GM23338 (cell line): Measurements from ENCODE around the gene IFITM1. TPM values are rescaled to one million over a fixed set of nuclear protein-coding genes. Genes with fewer than 3 reads are reported as not detected.
"Not testable (repeated sequence)": the region's sequence is repeated elsewhere in the genome, so short reads cannot be mapped to it uniquely, and the experiment has no call there.

Experiments used
- ATAC-seq: fragments of 200-7000 bp; cut with Tn5 transposase; 3 replicates; pipeline ENCODE4 v1.9.1; 2020
- DNase-seq: peaks from one replicate; pipeline ENCODE4 v3.0.0-alpha.2; 2015; ENCODE audit warnings: low spot score
- H2AFZ ChIP-seq: fragments of 200-600 bp; sonication (generic); 2 replicates; pipeline ENCODE4 v1.8.0; 2016; ENCODE audit warnings: antibody characterized with exemption, mild to moderate bottlenecking, moderate library complexity
- H3F3A ChIP-seq: fragments of 200-600 bp; sonication (generic); replicated peaks from 2 replicates; pipeline ENCODE4 v1.8.0; 2017; ENCODE audit warnings: antibody characterized with exemption, mixed run types, low read depth
- H3K27ac ChIP-seq: fragments of 200-600 bp; sonication (generic); 2 replicates; pipeline ENCODE4 v1.6.1; 2016; ENCODE audit warnings: low read depth
- H3K27me3 ChIP-seq: fragments of 200-600 bp; sonication (generic); 2 replicates; pipeline ENCODE4 v1.8.0; 2016; ENCODE audit warnings: mild to moderate bottlenecking, mixed run types, moderate library complexity; ENCODE audit not compliant: insufficient read depth
- H3K36me3 ChIP-seq: fragments of 200-600 bp; sonication (generic); 2 replicates; pipeline ENCODE4 v1.8.0; 2016; ENCODE audit warnings: mild to moderate bottlenecking; ENCODE audit not compliant: insufficient read depth
- H3K4me1 ChIP-seq: fragments of 200-600 bp; sonication (generic); 2 replicates; pipeline ENCODE4 v1.8.0; 2016; ENCODE audit warnings: mild to moderate bottlenecking, moderate library complexity; ENCODE audit not compliant: insufficient read depth
- H3K4me2 ChIP-seq: fragments of 200-600 bp; sonication (generic); 2 replicates; pipeline ENCODE4 v1.7.1; 2017; ENCODE audit warnings: mixed run types
- H3K4me3 ChIP-seq: fragments of 200-600 bp; sonication (generic); 2 replicates; pipeline ENCODE4 v1.6.1; 2016; ENCODE audit warnings: mixed run types
- H3K79me2 ChIP-seq: fragments of 200-600 bp; sonication (generic); replicated peaks from 2 replicates; pipeline ENCODE4 v1.8.0; 2017; ENCODE audit warnings: mild to moderate bottlenecking; ENCODE audit not compliant: insufficient read depth
- H3K9me2 ChIP-seq: fragments of 200-600 bp; sonication (generic); 2 replicates; pipeline ENCODE4 v1.8.0; 2017; ENCODE audit not compliant: insufficient read depth
- H4K20me1 ChIP-seq: fragments of 200-600 bp; sonication (generic); replicated peaks from 2 replicates; pipeline ENCODE4 v1.8.0; 2017; ENCODE audit warnings: mild to moderate bottlenecking; ENCODE audit not compliant: insufficient read depth
- H3K27ac Mint-ChIP-seq: 2 replicates; pipeline ENCODE4 v1.8.0; 2020; ENCODE audit warnings: inconsistent platforms, mild to moderate bottlenecking, moderate library complexity, mixed read lengths
- H3K27me3 Mint-ChIP-seq: 3 replicates; pipeline ENCODE4 v1.8.0; 2022; ENCODE audit warnings: low read depth, mild to moderate bottlenecking, moderate library complexity, mixed read lengths, inconsistent platforms; ENCODE audit not compliant: insufficient read depth, poor library complexity
- H3K36me3 Mint-ChIP-seq: 3 replicates; pipeline ENCODE4 v1.8.0; 2021; ENCODE audit warnings: low read depth, mild to moderate bottlenecking, inconsistent platforms, moderate library complexity, mixed read lengths
- H3K4me1 Mint-ChIP-seq: 3 replicates; pipeline ENCODE4 v1.8.0; 2020; ENCODE audit warnings: mild to moderate bottlenecking, inconsistent platforms, mixed read lengths
- H3K4me3 Mint-ChIP-seq: 3 replicates; pipeline ENCODE4 v1.8.0; 2021; ENCODE audit warnings: moderate library complexity, mild to moderate bottlenecking, inconsistent platforms, mixed read lengths
- H3K9me3 Mint-ChIP-seq: 3 replicates; pipeline ENCODE4 v1.8.0; 2020; ENCODE audit warnings: moderate library complexity, mild to moderate bottlenecking, inconsistent platforms, mixed read lengths
- CREB1 ChIP-seq: fragments of 250-450 bp; sonication (Bioruptor Pico); IDR thresholded peaks from 2 replicates; pipeline ENCODE4 v1.5.0; 2020; ENCODE audit warnings: low read depth, mild to moderate bottlenecking, moderate library complexity
- CTCF ChIP-seq, 2 experiments: fragments of 200-600 bp in 1 of 2; sonication (generic) in 1 of 2; conservative IDR thresholded peaks; 2 replicates each; pipeline versions ENCODE4 v1.5.1 to v1.6.1; 2016 to 2017; ENCODE audit warnings: antibody characterized with exemption in 2 of 2, low read depth in 2 of 2, mild to moderate bottlenecking in 2 of 2, moderate library complexity in 1 of 2
- ETS1 ChIP-seq: IDR thresholded peaks from 2 replicates; pipeline ENCODE4 v1.6.1; 2016; ENCODE audit warnings: antibody characterized with exemption
- EZH2 ChIP-seq: fragments of 200-600 bp; sonication (generic); IDR thresholded peaks from one replicate; pipeline ENCODE4 v1.8.0; 2017; ENCODE audit warnings: antibody characterized with exemption, mild to moderate bottlenecking, low read depth; ENCODE audit not compliant: unreplicated experiment
- EZH2phosphoT487 ChIP-seq: fragments of 200-600 bp; sonication (generic); IDR thresholded peaks from one replicate; pipeline ENCODE4 v1.8.1; 2018; ENCODE audit warnings: antibody characterized with exemption; ENCODE audit not compliant: unreplicated experiment
- JUNB ChIP-seq: IDR thresholded peaks from one replicate; pipeline ENCODE4 v1.6.1; 2016; ENCODE audit warnings: antibody characterized with exemption; ENCODE audit not compliant: unreplicated experiment
- NANOG ChIP-seq: IDR thresholded peaks from 2 replicates; pipeline ENCODE4 v1.6.1; 2016; ENCODE audit warnings: antibody characterized with exemption, borderline replicate concordance
- STAT1 ChIP-seq: IDR thresholded peaks from one replicate; pipeline ENCODE4 v1.6.1; 2016; ENCODE audit warnings: antibody characterized with exemption; ENCODE audit not compliant: unreplicated experiment
- ZNF114 ChIP-seq: fragments of 250-450 bp; sonication (Bioruptor Pico); IDR thresholded peaks from 2 replicates; pipeline ENCODE4 v1.5.0; 2020; ENCODE audit warnings: mild to moderate bottlenecking, moderate library complexity
- ZNF331 ChIP-seq: fragments of 250-450 bp; sonication (Bioruptor Pico); IDR thresholded peaks from 2 replicates; pipeline ENCODE4 v1.5.0; 2020; ENCODE audit warnings: low read depth, mild to moderate bottlenecking, moderate library complexity
- polyA plus RNA-seq: library from polyadenylated mRNA; unstranded; fragments of >200 nt; fragmentation: Nextera tagmentation; extraction: Ambion mirVana; gene quantifications from 2 replicates; pipeline ENCODE4 v1.2.1, GENCODE V29; 2016
- total RNA-seq: library from RNA; depleted of rRNA; stranded (reverse); fragments of >200 nt; shearing (Covaris generic); gene quantifications from 2 replicates; pipeline ENCODE4 v1.2.3, GENCODE V29; 2014

The IFITM1 gene
- total and polyA plus RNA-seq, 2 experiments from 2014 or later: 396 to 1,194 TPM

- Histone ChIP-seq H2AFZ (peak overlapping the region; percentile 56; the same call in 1 of the 2 replicates), H3F3A (0 out of 2 replicates have a peak, but pooled peaks cover 10% of the 10 kb centered on the region), H3K4me2 (peak overlapping the region; percentile 32; the same call in 1 of the 2 replicates)
- not testable (repeated sequence) for H3K4me3 Mint-ChIP-seq, H3K9me3 Mint-ChIP-seq, H3K79me2 ChIP-seq, DNase-seq, H3K4me1 ChIP-seq, H3K27ac Mint-ChIP-seq, H3K27ac ChIP-seq, H3K4me3 ChIP-seq, ATAC-seq, H4K20me1 ChIP-seq, H3K9me2 ChIP-seq, H3K36me3 Mint-ChIP-seq, H3K27me3 ChIP-seq, H3K36me3 ChIP-seq
- H3K27me3 Mint-ChIP-seq: peaks cover 17% of the 10 kb centered on the region
- H3K4me1 Mint-ChIP-seq: peaks cover 37% of the 10 kb centered on the region
These were observed 11.0 kb downstream of the IFITM1 start for GRCh38 chr11:324593-325517.

DNA sequence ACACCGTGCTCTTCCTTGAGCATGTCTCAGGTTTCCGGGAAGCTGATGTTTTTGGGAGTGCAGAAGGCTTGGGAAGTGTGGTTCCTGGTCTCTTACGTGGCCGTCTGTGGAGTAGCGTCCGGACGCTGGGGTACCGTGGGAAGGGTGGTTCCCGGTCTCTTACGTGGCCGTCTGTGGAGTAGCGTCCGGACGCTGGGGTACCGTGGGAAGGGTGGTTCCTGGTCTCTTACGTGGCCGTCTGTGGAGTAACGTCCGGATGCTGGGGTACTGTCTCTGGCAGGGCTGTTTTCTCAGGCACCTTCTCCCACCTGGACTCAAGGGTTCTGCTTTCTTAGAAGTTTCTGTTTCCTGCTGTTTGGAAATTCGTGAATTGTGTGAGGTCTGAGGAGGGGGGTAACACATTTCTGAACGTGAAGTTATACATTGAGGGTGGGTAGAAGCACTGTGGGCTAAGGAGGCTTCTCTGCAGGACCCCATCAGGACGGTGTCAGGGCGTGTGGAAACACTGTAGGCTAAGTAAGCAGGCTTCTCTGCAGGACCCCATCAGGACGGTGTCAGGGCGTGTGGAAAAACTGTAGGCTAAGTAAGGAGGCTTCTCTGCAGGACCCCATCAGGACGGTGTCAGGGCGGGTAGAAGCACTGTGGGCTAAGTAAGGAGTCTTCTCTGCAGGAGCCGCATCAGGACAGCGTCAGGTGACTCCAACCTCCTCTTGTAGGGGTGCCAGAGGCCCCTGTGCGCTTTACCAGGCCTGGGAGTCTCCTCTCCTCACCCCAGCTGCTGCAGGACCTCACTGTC lies 12.2 kb downstream of the IFITM1 start:
- ATAC-seq (peak; percentile 17), DNase-seq (no peak)
- Histone ChIP-seq H3K36me3 (no peaks in the 10 kb centered on the region), H3K4me2 (no peak overlapping the region), H3K27ac (no peak overlapping the region), H3K79me2 (no peaks in the 10 kb centered on the region), H3K9me2 (no peaks in the 10 kb centered on the region), H4K20me1 (no peaks in the 10 kb centered on the region), H3K27me3 (no peaks in the 10 kb centered on the region), H3K4me1 (peaks cover 6% of the 10 kb centered on the region), H2AFZ (0 out of 2 replicates have a peak overlapping the region, but pooled peaks have one; percentile 28), H3F3A (0 out of 2 replicates have a peak, but pooled peaks cover 15% of the 10 kb centered on the region), H3K4me3 (no peak overlapping the region)
- Mint-ChIP-seq H3K27me3 (peaks cover 13% of the 10 kb centered on the region), H3K9me3 (peaks cover 6% of the 10 kb centered on the region; the same call in 2 of the 3 replicates), H3K36me3 (peaks cover 7% of the 10 kb centered on the region; the same call in 1 of the 3 replicates), H3K27ac (no peak overlapping the region), H3K4me3 (no peak overlapping the region), H3K4me1 (peaks cover 30% of the 10 kb centered on the region)
- no peak for TF ChIP-seq ZNF331 (CRISPR knock-in tag)
- TF ChIP-seq NANOG: no peak
- no peak for TF ChIP-seq EZH2phosphoT487
- no peak for TF ChIP-seq CTCF (conservative IDR thresholded peaks at IDR 0.05; ENCODE audit: low read depth in 2 of 2)
- TF ChIP-seq ETS1: no peak
- TF ChIP-seq STAT1: no peak
- TF ChIP-seq EZH2: no peak
- TF ChIP-seq ZNF114 (CRISPR knock-in tag): no peak
- TF ChIP-seq JUNB: no peak
- TF ChIP-seq CREB1 (CRISPR knock-in tag): no peak
